RWPE1 (cell line): ENCODE data around the gene TMEM63C.

ENCODE experiments used
- CTCF ChIA-PET: fragments of 350-600 bp; sonication (Branson Sonifier 250); formaldehyde crosslinking; extraction: SDS; loops from one replicate; lab custom pipeline; 2021; lab: Yijun Ruan, JAX
- POLR2A ChIA-PET: fragments of 400-600 bp; formaldehyde crosslinking; extraction: SDS; loops from one replicate; lab custom pipeline; 2020; ENCODE audit warnings: antibody characterized with exemption; ENCODE audit not compliant: low non-redundant PET; lab: Yijun Ruan, JAX
- DNase-seq: peaks from one replicate; pipeline ENCODE4 v3.0.0; 2012; ENCODE audit warnings: low spot score
- H3K27ac ChIP-seq: fragments of 450-650 bp; 2 replicates; pipeline ENCODE4 v1.5.1; 2017
- TF ChIP-seq, protein P1 (sequence below): fragments of 450-650 bp; conservative IDR thresholded peaks from 2 replicates; pipeline ENCODE4 v1.5.1; 2017; ENCODE audit warnings: low read depth, mild to moderate bottlenecking

TMEM63C gene

DNA sequence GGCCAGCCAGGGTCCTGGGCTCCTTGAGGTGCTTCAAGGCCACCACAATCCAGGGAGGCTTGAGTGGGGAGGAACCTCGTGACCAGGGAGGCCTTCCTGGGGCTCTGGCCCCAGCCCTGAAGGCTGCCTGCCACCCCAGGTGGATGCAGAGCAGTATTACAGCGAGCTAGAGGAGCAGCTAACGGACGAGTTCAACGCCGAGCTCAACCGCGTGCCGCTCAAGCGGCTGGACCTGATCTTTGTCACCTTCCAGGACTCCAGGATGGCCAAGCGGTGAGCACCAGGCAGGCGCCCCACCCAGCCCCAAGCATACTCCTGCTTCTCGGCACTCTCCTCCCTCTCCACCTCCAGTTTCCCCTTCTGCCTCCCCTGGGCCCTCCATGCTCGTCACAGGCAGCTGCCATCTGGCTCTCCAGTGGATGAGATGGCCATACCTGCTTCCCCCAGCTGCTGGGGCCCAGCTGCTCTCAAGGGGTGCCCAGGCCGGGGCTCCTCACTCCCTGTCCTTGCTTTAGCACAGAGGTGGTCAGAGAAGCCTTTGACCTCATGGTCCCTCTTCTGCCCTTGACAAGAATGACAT is 58.8 kb downstream of the TMEM63C start:
- TF ChIP-seq, protein P1, sequence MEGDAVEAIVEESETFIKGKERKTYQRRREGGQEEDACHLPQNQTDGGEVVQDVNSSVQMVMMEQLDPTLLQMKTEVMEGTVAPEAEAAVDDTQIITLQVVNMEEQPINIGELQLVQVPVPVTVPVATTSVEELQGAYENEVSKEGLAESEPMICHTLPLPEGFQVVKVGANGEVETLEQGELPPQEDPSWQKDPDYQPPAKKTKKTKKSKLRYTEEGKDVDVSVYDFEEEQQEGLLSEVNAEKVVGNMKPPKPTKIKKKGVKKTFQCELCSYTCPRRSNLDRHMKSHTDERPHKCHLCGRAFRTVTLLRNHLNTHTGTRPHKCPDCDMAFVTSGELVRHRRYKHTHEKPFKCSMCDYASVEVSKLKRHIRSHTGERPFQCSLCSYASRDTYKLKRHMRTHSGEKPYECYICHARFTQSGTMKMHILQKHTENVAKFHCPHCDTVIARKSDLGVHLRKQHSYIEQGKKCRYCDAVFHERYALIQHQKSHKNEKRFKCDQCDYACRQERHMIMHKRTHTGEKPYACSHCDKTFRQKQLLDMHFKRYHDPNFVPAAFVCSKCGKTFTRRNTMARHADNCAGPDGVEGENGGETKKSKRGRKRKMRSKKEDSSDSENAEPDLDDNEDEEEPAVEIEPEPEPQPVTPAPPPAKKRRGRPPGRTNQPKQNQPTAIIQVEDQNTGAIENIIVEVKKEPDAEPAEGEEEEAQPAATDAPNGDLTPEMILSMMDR = no peak
- ChIA-PET POLR2A (no interaction called here), CTCF (no interaction called here)
- no peak overlapping the region for H3K27ac ChIP-seq
- no peak for DNase-seq

DNA sequence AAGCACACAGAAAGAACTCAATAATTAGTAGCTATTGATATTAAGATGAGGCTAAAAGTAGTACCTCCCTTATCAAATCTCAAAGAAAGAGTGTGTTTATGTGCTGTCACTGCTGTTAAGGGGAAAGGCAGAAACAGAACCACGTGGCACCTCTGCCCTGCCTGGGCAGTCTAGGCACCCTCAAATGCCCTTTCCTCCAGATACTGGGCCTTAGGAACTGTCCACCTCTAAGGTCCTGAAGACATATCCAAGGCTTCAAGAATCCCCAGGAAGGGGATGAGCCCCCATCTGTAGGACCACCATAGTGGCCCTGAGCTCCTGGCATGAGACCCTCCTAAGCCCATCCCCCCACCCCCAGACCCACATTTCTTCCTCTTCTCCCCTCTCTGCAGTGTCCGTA is 60.4 kb downstream of the TMEM63C start:
- POLR2A ChIA-PET = no interaction called here
- TF ChIP-seq, protein P1 = no peak
- CTCF ChIA-PET = interaction anchor here (0.9 kb wide), 1 partner anchor 90 kb away, joined by 3 read pairs; no protein-coding TSS in a partner anchor
- DNase-seq = peak; percentile 15
- H3K27ac ChIP-seq = no peak overlapping the region

DNA sequence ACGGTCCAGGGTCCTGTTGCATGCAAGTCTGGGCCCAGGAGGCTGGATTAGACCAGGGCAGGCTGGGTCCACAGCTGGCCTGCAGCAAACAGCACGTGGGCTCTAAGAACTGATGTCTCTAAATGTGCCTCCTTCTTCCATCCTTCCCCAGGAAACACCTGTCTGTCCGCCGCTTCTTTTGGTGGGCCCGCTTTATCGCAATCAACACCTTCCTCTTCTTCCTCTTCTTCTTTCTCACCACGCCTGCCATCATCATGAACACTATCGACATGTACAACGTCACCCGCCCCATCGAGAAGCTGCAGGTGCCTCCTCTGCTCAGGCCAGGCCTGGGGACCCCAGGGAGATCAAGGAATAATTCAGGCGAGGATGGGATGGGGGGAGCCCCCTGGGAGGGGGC is 61.2 kb downstream of the TMEM63C start:
- TF ChIP-seq, protein P1 = no peak
- no peak for DNase-seq
- no peak overlapping the region for H3K27ac ChIP-seq
- CTCF ChIA-PET = no interaction called here
- POLR2A ChIA-PET = no interaction called here

DNA sequence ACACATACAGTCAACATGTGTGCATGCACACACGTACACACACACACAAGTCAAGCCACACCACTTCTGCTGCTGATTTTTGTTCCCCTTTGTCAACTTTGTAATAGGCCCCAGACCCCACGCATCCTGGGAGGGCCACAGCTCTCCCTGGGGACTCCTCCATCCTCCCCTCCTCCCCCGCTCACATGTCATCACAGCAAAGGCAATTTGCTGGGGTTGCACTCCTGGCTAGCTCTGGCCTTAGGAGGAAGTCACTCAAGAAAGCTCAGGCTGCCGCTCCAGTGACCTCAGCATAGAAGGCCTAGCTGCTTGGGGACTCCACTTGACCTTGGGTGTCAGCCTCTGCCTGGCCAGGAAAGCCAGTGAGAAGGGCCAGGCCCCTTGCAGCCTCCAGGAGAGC is 62.3 kb downstream of the TMEM63C start:
- TF ChIP-seq, protein P1 = no peak
- no peak for DNase-seq
- ChIA-PET CTCF (no interaction called here), POLR2A (no interaction called here)
- H3K27ac ChIP-seq = no peak overlapping the region

DNA sequence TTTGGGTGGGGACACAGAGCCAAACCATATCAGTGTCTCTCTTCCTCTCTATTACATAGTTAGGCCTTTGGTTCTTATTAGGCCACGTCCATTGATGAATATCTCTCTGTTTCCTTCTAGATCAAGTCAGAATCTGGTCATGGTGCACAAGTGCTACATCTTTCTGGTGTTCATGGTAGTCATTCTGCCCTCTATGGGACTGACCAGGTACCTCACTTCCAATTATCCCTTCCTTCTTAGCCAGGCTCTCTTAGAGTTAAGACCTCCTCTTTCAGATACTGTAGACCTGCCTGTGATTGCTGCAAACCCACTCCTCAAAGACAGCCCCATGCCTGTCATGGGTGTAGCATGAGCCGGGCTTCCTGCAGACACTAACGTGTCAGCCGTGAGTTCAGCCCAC is 64.2 kb downstream of the TMEM63C start:
- no peak for DNase-seq
- no peak overlapping the region for H3K27ac ChIP-seq
- TF ChIP-seq, protein P1 = no peak
- ChIA-PET POLR2A (no interaction called here), CTCF (interaction anchor here (0.7 kb wide), 1 partner anchor 229 kb away, joined by 3 read pairs; no protein-coding TSS in a partner anchor)

DNA sequence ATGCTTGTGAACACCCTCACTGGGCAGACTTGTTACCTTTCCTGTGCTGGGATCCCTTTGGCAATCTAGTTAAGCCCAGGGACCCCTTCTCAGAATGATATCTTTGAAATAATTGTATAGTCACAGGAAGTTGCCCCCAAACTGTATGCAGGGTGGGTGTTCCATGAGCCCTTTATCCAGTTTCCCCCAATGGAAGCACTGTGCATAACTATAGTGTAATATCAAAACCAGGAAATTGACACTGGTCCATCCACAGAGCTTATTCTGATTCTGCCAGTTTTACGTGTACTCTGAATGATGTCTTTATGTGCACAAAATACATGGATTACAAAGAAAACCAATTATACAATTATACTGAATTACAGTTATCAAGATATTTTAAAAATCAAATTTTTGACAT is 65.2 kb downstream of the TMEM63C start:
- DNase-seq = no peak
- TF ChIP-seq, protein P1 = no peak
- CTCF ChIA-PET = interaction anchor here (0.7 kb wide), 1 partner anchor 228 kb away, joined by 3 read pairs; no protein-coding TSS in a partner anchor
- POLR2A ChIA-PET = no interaction called here
- H3K27ac ChIP-seq = no peak overlapping the region
